ENCODE results near the gene FGD6.

DNA sequence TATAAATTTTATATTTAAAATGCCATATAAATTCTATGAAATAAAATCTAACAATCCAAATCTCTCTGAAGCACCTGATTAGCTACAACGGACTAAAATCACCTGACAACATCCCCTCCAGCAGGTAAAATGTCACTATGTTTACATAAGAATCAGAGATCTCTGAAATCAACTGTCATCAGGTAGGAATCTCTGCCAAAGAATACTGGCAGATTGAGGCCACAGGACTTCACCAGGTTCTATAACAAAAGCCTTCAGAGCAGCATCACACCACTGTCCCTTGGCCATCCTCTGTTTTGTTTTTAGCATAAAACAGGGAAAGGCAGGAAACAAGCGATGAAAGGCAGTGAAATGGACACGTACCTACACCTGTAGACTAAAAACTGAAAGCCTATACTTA, 22.1 kb downstream of the FGD6 start:
- TF ChIP-seq, protein P1, sequence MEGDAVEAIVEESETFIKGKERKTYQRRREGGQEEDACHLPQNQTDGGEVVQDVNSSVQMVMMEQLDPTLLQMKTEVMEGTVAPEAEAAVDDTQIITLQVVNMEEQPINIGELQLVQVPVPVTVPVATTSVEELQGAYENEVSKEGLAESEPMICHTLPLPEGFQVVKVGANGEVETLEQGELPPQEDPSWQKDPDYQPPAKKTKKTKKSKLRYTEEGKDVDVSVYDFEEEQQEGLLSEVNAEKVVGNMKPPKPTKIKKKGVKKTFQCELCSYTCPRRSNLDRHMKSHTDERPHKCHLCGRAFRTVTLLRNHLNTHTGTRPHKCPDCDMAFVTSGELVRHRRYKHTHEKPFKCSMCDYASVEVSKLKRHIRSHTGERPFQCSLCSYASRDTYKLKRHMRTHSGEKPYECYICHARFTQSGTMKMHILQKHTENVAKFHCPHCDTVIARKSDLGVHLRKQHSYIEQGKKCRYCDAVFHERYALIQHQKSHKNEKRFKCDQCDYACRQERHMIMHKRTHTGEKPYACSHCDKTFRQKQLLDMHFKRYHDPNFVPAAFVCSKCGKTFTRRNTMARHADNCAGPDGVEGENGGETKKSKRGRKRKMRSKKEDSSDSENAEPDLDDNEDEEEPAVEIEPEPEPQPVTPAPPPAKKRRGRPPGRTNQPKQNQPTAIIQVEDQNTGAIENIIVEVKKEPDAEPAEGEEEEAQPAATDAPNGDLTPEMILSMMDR (IDR thresholded peaks at IDR 0.05) = no peak
- no peak for TF ChIP-seq POLR2A (IDR thresholded peaks at IDR 0.05)

Data from testis (tissue), 2 donors.